OCI-LY1 (cell line): ENCODE data around the gene SMYD3.

Source experiments
- CTCF ChIP-seq: fragments of 200-600 bp; sonication (generic), shearing (Covaris generic); IDR thresholded peaks from 2 replicates; pipeline ENCODE4 v1.5.1; 2017; ENCODE audit warnings: mild to moderate bottlenecking, antibody characterized with exemption, low read length, moderate library complexity, mixed read lengths
- EZH2 ChIP-seq: fragments of 200-600 bp; sonication (generic), shearing (Covaris generic); IDR thresholded peaks from 2 replicates; pipeline ENCODE4 v1.8.0; 2017; ENCODE audit warnings: borderline replicate concordance, mixed run types, mild to moderate bottlenecking, antibody characterized with exemption, low read length, moderate library complexity, mixed read lengths

- TF ChIP-seq CTCF: no peak
- no peak for TF ChIP-seq EZH2
Observed at GRCh38 chr1:245771511-245772281, 735.4 kb downstream of the SMYD3 start.
